SK-N-MC (cell line): ENCODE measurements around the gene ASB14.

ENCODE experiments used
- EZH2 ChIP-seq: fragments of 200-600 bp; sonication (generic); IDR thresholded peaks from one replicate; pipeline ENCODE4 v1.6.1; 2017; ENCODE audit warnings: antibody characterized with exemption
- FOXP2 ChIP-seq: optimal IDR thresholded peaks from 2 replicates; pipeline ENCODE3; 2011; ENCODE audit warnings: mild to moderate bottlenecking, moderate library complexity; ENCODE audit not compliant: insufficient read depth; ENCODE audit errors: extremely low read length, control extremely low read depth
- POLR2AphosphoS5 ChIP-seq: IDR thresholded peaks from 2 replicates; pipeline ENCODE4 v1.6.1; 2012; ENCODE audit warnings: mild to moderate bottlenecking, low read depth, low read length, borderline replicate concordance

DNA sequence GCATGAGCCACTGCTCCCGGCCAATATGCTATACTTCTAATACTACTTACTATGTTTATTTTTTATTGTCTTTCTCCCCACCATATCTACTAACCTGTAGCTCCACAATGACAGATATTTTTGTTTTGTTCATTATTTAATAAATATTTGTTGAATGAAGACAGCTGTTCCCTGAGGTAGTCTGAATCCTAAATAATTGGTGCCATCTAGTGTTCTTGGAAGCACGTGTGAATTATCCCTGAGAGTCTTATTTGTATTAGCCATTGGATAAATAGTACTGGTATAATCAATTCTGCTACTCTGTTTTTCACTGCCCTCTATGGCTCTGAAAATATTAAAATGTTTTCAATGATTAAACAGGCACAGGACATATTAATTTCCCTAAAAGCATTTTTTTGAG lies 70.6 kb downstream of the ASB14 start:
- TF ChIP-seq POLR2AphosphoS5, result no peak
- TF ChIP-seq EZH2, result no peak
- TF ChIP-seq FOXP2, result no peak
